ENCODE results near the gene AXIN2. TPM values are rescaled to one million over a fixed set of nuclear protein-coding genes. Genes with fewer than 3 reads are reported as not detected.

The AXIN2 gene
- total RNA-seq, 1 donor from 2014 or later: 17.9 TPM

GRCh38 chr17:65560628-65561451, 608 bp downstream of the AXIN2 start:
- peaks cover 29% of the 10 kb centered on the region for H3K4me1 ChIP-seq
- DNase-seq (ENCODE audit: extremely low spot score in 2 of 2): no peak
- no peak overlapping the region for H3K27ac ChIP-seq
- H3K4me3 ChIP-seq: peak overlapping the region in 1 of 2 donors; percentile 96
- TF ChIP-seq POLR2AphosphoS5 (IDR thresholded peaks at IDR 0.05; ENCODE audit: insufficient read depth in 1 of 2, low read depth in 1 of 2) (peak in 1 of 2 donors; percentile 78), POLR2A (IDR thresholded peaks at IDR 0.05) (peak in 1 of 2 donors; percentile 58), CTCF (IDR thresholded peaks at IDR 0.05) (no peak)
- intact Hi-C loops (cut with DNase I): no loop called here
- no peaks in the 10 kb centered on the region for H3K27me3 ChIP-seq
- no peaks in the 10 kb centered on the region for H3K36me3 ChIP-seq
- no peaks in the 10 kb centered on the region for H3K9me3 ChIP-seq

- intact Hi-C loops (cut with DNase I): loop anchor here (5.0 kb wide), 2 partner anchors 98 to 182 kb away; no protein-coding TSS in a partner anchor
- Histone ChIP-seq H3K4me3 (peak overlapping the region in 1 of 2 donors; percentile 96), H3K27ac (no peak overlapping the region), H3K4me1 (peaks cover 29% of the 10 kb centered on the region), H3K36me3 (no peaks in the 10 kb centered on the region), H3K9me3 (no peaks in the 10 kb centered on the region), H3K27me3 (no peaks in the 10 kb centered on the region)
- TF ChIP-seq CTCF (IDR thresholded peaks at IDR 0.05) (no peak), POLR2AphosphoS5 (IDR thresholded peaks at IDR 0.05; ENCODE audit: insufficient read depth in 1 of 2, low read depth in 1 of 2) (peak in 1 of 2 donors; percentile 42), POLR2A (IDR thresholded peaks at IDR 0.05) (peak in 1 of 2 donors; percentile 9)
- no peak for DNase-seq (ENCODE audit: extremely low spot score in 2 of 2)
These were observed 1.4 kb downstream of the AXIN2 start for GRCh38 chr17:65559804-65560627.

GRCh38 chr17:65559461-65559803, 2.0 kb downstream of the AXIN2 start:
- Histone ChIP-seq H3K27ac (no peak overlapping the region), H3K4me3 (peak overlapping the region in 1 of 2 donors; percentile 96)
- intact Hi-C loops (cut with DNase I): loop anchor here (5.0 kb wide), 2 partner anchors 97 to 183 kb away; no protein-coding TSS in a partner anchor

GRCh38 chr17:65558683-65559460, 2.6 kb downstream of the AXIN2 start:
- peak overlapping the region in 1 of 2 donors; percentile 96 for H3K4me3 ChIP-seq
- no peaks in the 10 kb centered on the region for H3K36me3 ChIP-seq
- no peaks in the 10 kb centered on the region for H3K9me3 ChIP-seq
- no peak for DNase-seq (ENCODE audit: extremely low spot score in 2 of 2)
- H3K27me3 ChIP-seq: no peaks in the 10 kb centered on the region
- H3K27ac ChIP-seq: no peak overlapping the region
- H3K4me1 ChIP-seq: peaks cover 29% of the 10 kb centered on the region
- intact Hi-C loops (cut with DNase I): loop anchor here (5.0 kb wide), 2 partner anchors 97 to 183 kb away; no protein-coding TSS in a partner anchor
- TF ChIP-seq POLR2A (IDR thresholded peaks at IDR 0.05): no peak
- TF ChIP-seq CTCF (IDR thresholded peaks at IDR 0.05): no peak
- TF ChIP-seq POLR2AphosphoS5 (IDR thresholded peaks at IDR 0.05; ENCODE audit: insufficient read depth in 1 of 2, low read depth in 1 of 2): no peak

More at GRCh38 chr17:65559461-65559803, 2.0 kb downstream of the AXIN2 start:
- no peak for DNase-seq (ENCODE audit: extremely low spot score in 2 of 2)
- Histone ChIP-seq H3K9me3 (no peaks in the 10 kb centered on the region), H3K4me1 (peaks cover 29% of the 10 kb centered on the region), H3K36me3 (no peaks in the 10 kb centered on the region), H3K27me3 (no peaks in the 10 kb centered on the region)
- no peak for TF ChIP-seq CTCF (IDR thresholded peaks at IDR 0.05)

Data from vagina (tissue), 2 donors.